ACC112 (cell line): Measurements from ENCODE around the gene SDCCAG8.

ENCODE experiments used
- H2AFZ ChIP-seq: fragments of 200-600 bp; sonication (generic); one replicate; pipeline ENCODE4 v1.6.0; 2017; ENCODE audit warnings: antibody characterized with exemption, low read length; ENCODE audit not compliant: unreplicated experiment
- H3K27ac ChIP-seq: fragments of 200-600 bp; sonication (generic); 2 replicates; pipeline ENCODE4 v1.5.1; 2014; ENCODE audit warnings: low read depth, mild to moderate bottlenecking, antibody characterized with exemption, low read length, moderate library complexity
- H3K27me3 ChIP-seq: fragments of 200-600 bp; sonication (generic); 2 replicates; pipeline ENCODE4 v1.6.1; 2014; ENCODE audit warnings: mild to moderate bottlenecking, antibody characterized with exemption, low read length, moderate library complexity, mixed read lengths; ENCODE audit not compliant: insufficient read depth
- H3K36me3 ChIP-seq: fragments of 200-600 bp; sonication (generic); 2 replicates; pipeline ENCODE4 v1.6.1; 2016; ENCODE audit warnings: mild to moderate bottlenecking, antibody characterized with exemption, low read length, moderate library complexity, mixed read lengths; ENCODE audit not compliant: insufficient read depth
- H3K4me1 ChIP-seq: fragments of 200-600 bp; sonication (generic); one replicate; pipeline ENCODE4 v1.6.1; 2016; ENCODE audit warnings: low read length, mixed read lengths; ENCODE audit not compliant: insufficient read depth, unreplicated experiment, control insufficient read depth
- H3K4me3 ChIP-seq: fragments of 200-600 bp; sonication (generic); 2 replicates; pipeline ENCODE4 v1.5.1; 2014; ENCODE audit warnings: mild to moderate bottlenecking, low read depth, low read length
- H3K79me2 ChIP-seq: fragments of 200-600 bp; sonication (generic); one replicate; pipeline ENCODE4 v1.6.0; 2016; ENCODE audit warnings: low read length; ENCODE audit not compliant: control insufficient read depth, unreplicated experiment, insufficient read depth

SDCCAG8 gene

DNA sequence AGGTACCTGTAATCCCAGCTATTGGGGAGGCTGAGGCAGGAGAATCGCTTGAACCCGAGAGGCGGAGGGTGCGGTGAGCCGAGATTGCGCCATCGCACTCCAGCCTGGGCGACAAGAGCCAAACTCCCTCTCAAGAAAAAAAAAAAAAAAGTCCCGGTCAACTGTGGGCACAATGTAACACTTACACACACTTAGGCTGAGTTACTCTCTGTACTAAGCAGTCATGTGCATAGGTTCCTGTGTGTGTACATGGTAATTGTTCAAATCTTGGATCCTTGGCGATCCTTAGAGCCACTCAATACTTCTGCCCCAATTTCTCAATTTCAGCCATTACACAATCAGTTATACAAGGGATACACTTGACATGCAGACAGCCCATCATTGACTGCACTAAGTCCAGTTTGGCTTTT, 11.6 kb downstream of the SDCCAG8 start:
- H3K27me3 ChIP-seq: no peaks in the 10 kb centered on the region
- H3K79me2 ChIP-seq: peaks cover 48% of the 10 kb centered on the region
- no peak overlapping the region for H2AFZ ChIP-seq

DNA sequence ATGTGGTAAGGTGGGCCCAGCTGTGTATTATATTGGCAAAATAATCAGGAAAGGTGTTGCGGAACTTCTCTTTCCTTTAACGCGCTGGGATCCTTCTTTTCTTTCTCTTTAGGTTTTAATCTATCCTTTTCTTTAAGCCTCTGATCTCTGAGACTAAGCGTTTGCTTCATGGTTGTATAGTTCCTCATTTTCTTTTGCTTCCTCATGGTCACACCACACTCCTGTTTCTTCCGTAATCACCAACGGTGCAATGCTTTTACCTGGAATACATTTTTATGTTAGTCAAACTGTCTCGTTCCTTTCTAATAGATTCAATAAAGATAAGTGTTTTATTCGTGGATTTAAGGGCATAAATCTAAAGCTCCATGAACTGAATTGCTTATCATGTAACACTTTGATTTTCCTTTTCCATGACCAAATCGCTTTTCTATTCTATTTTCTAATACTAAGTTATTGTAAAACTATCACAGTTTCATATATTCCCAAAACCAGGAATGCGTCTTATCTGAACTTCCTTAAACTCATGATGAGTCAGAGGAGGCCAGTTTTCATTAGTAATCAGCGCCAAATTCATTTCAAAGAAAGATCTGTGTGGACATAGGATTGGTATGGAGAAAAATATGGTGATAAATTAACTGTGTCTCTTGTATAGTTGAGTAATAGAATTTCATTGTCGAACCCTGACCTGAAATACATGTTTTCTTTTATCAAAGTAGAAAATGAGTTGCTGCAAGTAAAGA, 12.2 kb downstream of the SDCCAG8 start:
- H3K36me3 ChIP-seq: peaks cover 8% of the 10 kb centered on the region
- peak overlapping the region; percentile 38 for H3K4me3 ChIP-seq
- peaks cover 82% of the 10 kb centered on the region for H3K4me1 ChIP-seq
- peak overlapping the region; percentile 96 for H3K27ac ChIP-seq
- H3K79me2 ChIP-seq: peaks cover 42% of the 10 kb centered on the region
- H2AFZ ChIP-seq: no peak overlapping the region
- H3K27me3 ChIP-seq: no peaks in the 10 kb centered on the region

More for the DNA sequence above, 11.6 kb downstream of the SDCCAG8 start:
- Histone ChIP-seq H3K36me3 (peaks cover 4% of the 10 kb centered on the region; the same call in 1 of the 2 replicates), H3K4me1 (peaks cover 78% of the 10 kb centered on the region), H3K4me3 (peak overlapping the region; percentile 38), H3K27ac (peak overlapping the region; percentile 96)

DNA sequence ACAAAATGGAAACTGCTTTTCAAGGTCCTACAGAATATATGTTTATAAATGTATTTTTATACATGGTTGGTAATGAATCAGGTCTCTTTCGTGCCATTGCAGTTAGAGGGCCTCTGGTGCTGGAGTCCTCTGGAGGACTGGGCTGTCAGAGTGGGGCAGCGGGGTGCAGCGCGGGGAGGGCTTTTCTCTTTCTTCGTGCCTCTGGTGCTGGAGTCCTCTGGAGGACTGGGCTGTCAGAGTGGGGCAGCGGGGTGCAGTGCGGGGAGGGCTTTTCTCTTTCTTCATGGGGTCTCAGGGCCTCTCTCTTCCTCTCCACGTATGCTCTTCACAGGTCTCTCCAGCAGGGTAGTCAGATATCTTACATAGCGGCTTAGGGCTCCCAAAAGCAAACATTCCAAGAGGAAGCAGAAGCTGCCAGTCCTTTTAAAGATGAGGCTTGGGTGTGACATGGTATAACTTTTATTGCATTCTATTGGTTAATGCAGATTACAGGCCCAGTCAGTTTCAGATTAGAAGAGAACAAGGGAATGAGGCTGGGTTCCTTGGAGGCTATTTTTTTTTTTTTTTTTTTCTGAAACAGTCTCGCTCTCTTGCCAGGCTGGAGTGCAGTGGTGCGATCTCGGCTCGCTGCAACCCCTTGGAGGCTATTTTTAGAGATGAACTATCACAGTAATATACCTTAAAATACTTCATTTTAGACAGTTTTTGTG, 13.1 kb downstream of the SDCCAG8 start:
- no peak overlapping the region for H2AFZ ChIP-seq
- peak overlapping the region; percentile 38 for H3K4me3 ChIP-seq
- H3K27ac ChIP-seq: peak overlapping the region; percentile 96
- H3K36me3 ChIP-seq: peaks cover 16% of the 10 kb centered on the region
- H3K79me2 ChIP-seq: peaks cover 35% of the 10 kb centered on the region
- H3K4me1 ChIP-seq: peaks cover 74% of the 10 kb centered on the region
- no peaks in the 10 kb centered on the region for H3K27me3 ChIP-seq

DNA sequence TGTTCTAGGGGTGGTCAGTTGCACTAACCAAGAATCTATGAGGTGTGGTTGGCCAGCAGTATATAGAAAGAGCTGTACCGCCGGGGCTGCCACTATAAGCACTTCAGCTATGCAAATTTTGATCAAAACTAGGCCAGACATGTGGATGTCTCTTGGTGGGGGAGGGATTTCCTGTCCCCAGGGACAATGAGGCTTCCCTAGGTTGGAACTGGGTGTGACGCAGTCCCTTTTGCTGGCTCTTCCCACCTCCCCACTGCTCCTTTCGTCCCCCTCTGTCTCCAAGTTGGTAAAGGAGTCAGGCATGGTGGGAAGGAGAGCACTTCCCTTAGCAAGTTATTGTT, 13.6 kb downstream of the SDCCAG8 start:
- H3K27ac ChIP-seq: peak overlapping the region; percentile 96
- no peak overlapping the region for H3K4me3 ChIP-seq
- H3K36me3 ChIP-seq: peaks cover 19% of the 10 kb centered on the region
- H2AFZ ChIP-seq: no peak overlapping the region
- H3K27me3 ChIP-seq: no peaks in the 10 kb centered on the region
- H3K79me2 ChIP-seq: peaks cover 33% of the 10 kb centered on the region
- peaks cover 69% of the 10 kb centered on the region for H3K4me1 ChIP-seq

DNA sequence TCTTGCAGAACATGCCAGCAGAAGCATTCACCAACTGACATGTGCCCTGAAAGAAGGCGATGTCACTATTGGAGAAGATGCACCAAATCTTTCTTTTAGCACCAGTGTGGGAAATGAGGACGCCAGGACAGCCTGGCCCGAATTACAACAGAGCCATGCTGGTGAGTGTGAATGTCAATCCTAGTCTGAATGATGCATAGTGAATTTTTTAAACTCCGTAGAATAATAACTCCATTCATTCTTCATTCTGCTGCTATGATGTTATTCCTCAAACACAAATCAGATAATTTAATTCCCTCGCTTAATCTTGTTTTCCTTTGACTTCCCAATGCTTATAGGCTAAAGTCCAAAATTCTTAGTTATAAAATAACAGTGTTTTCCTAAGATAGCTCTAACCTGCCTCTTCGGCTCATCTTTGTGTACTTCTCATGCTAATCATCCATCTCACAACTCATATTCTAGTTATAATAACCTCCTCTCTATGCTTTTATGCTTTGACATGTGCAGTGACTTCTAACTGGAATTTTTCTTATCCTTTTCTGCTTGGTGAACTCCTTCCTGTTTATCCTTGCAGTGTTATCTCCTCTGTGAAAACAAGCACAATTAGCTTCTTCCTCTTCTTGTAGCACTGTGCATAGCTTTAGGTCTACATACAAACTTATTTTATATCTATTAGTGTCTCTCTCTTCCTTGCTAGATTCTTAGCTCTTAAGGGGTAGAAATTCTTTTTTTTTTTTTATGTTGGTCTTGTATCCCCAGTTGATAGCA, 14.4 kb downstream of the SDCCAG8 start:
- peak overlapping the region; percentile 96 for H3K27ac ChIP-seq
- peaks cover 60% of the 10 kb centered on the region for H3K4me1 ChIP-seq
- H3K27me3 ChIP-seq: no peaks in the 10 kb centered on the region
- no peak overlapping the region for H3K4me3 ChIP-seq
- H3K79me2 ChIP-seq: peaks cover 33% of the 10 kb centered on the region
- no peak overlapping the region for H2AFZ ChIP-seq
- H3K36me3 ChIP-seq: peaks cover 27% of the 10 kb centered on the region

DNA sequence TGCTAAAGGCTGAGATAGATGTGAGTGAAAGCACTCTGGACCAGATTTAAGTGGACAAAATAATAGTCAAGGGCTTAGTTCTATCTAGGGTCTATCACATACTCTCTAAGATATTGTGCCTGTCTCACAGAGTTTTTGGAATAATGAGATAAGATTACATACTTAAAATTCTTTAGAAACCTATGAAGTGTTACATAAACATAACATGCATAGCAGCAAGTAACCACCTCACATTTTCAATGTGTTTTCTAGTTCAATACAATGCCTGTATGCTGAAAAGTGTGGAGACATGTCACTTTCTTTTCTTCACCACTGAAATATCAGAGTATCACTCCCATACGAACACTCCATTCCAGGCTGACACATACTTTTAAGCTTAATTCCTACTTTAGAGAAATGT, 16.2 kb downstream of the SDCCAG8 start:
- no peaks in the 10 kb centered on the region for H3K27me3 ChIP-seq
- H3K4me3 ChIP-seq: no peak overlapping the region
- peak overlapping the region; percentile 33; the same call in 1 of the 2 replicates for H3K27ac ChIP-seq
- peaks cover 40% of the 10 kb centered on the region for H3K36me3 ChIP-seq
- H3K79me2 ChIP-seq: peaks cover 26% of the 10 kb centered on the region
- no peak overlapping the region for H2AFZ ChIP-seq
- H3K4me1 ChIP-seq: peaks cover 48% of the 10 kb centered on the region

DNA sequence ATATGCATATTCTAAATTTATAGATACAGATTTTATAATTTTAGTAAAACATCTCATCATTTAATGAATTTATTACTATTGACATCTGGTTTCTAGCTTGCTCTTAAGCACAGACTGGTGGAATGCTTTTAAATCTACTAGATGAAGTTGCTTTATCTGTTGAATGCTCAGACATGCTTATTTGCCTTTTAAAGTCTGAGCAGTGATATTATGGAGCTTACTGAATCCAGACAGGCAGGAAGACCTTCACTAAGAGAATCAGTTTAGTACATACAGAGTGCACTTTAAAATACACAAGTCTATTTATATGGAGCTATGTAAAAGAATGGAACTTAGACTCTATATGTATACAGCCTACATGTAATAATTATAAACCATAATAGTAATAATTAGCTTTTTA, 16.6 kb downstream of the SDCCAG8 start:
- Histone ChIP-seq H2AFZ (no peak overlapping the region), H3K79me2 (peaks cover 26% of the 10 kb centered on the region), H3K27me3 (no peaks in the 10 kb centered on the region), H3K4me3 (no peak overlapping the region), H3K36me3 (peaks cover 44% of the 10 kb centered on the region), H3K4me1 (peaks cover 44% of the 10 kb centered on the region), H3K27ac (peak overlapping the region; percentile 33; the same call in 1 of the 2 replicates)

DNA sequence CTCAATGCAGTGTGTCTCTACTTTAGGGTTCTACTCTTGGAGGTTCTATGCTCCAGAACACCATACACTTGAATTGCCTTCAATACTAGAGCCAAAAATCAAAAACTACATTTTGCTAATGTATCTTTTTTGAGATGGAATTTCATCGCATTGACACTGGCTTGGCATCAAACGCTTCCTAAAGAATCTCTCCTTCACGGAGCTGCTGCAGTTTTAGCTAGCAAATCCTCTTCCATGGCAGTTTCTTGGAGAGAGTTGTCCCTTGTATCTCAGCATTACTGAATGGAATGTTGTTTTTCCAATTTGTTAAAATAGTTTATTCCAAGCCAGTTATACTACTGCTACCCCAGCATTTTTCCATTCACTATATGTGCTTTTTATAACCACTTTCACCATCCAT, 17.7 kb downstream of the SDCCAG8 start:
- Histone ChIP-seq H3K27ac (no peak overlapping the region), H3K27me3 (no peaks in the 10 kb centered on the region), H3K4me3 (no peak overlapping the region), H3K36me3 (peaks cover 50% of the 10 kb centered on the region), H3K4me1 (peaks cover 34% of the 10 kb centered on the region), H2AFZ (no peak overlapping the region), H3K79me2 (peaks cover 26% of the 10 kb centered on the region)

DNA sequence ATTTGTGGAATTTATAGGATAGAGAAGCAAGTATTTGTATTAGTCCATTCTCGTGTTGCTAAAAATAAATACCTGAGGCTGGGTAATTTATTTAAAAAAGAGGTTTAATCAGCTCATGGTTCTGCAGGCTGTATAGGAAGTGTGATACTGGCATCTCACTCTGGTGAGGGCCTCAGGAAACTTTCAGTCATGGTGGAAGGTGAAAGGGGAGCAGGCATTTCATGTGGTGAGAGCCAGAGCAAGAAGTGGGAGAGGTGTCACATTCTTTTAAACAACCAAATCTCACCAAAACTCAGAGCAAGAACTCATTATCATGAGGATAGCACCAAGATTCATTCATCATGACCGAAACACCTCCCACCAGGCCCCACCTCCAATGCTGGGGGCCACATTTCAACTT, 18.1 kb downstream of the SDCCAG8 start:
- no peak overlapping the region for H2AFZ ChIP-seq
- no peaks in the 10 kb centered on the region for H3K27me3 ChIP-seq
- H3K79me2 ChIP-seq: peaks cover 26% of the 10 kb centered on the region
- H3K36me3 ChIP-seq: peaks cover 50% of the 10 kb centered on the region
- H3K4me3 ChIP-seq: no peak overlapping the region
- H3K27ac ChIP-seq: no peak overlapping the region
- peaks cover 29% of the 10 kb centered on the region for H3K4me1 ChIP-seq

DNA sequence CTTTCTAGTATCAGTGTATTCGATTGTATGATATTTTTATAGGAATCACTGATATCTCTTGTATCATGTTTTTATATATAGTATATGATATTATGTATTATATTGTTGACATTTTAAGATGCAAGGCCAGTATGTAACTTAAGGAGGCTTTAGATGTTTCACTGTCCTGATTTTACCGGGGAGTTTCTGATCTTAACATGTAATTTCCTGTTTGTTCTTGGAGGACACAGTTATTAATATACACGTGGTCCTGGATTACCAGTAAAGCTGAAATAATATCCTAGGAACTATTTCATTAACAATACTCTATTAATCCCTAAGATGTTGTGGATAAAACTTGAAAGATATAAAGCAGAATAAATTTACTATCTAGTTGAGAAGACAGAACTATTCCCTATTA, 19.5 kb downstream of the SDCCAG8 start:
- peaks cover 57% of the 10 kb centered on the region for H3K36me3 ChIP-seq
- H3K27ac ChIP-seq: no peak overlapping the region
- no peak overlapping the region for H2AFZ ChIP-seq
- H3K27me3 ChIP-seq: no peaks in the 10 kb centered on the region
- no peak overlapping the region for H3K4me3 ChIP-seq
- H3K4me1 ChIP-seq: peaks cover 15% of the 10 kb centered on the region
- H3K79me2 ChIP-seq: peaks cover 12% of the 10 kb centered on the region
